ENCODE data around the gene TSHZ2.
"Not testable (repeated sequence)": the region's sequence is repeated elsewhere in the genome, so short reads cannot be mapped to it uniquely, and the experiment has no call there.

TSHZ2 gene

DNA sequence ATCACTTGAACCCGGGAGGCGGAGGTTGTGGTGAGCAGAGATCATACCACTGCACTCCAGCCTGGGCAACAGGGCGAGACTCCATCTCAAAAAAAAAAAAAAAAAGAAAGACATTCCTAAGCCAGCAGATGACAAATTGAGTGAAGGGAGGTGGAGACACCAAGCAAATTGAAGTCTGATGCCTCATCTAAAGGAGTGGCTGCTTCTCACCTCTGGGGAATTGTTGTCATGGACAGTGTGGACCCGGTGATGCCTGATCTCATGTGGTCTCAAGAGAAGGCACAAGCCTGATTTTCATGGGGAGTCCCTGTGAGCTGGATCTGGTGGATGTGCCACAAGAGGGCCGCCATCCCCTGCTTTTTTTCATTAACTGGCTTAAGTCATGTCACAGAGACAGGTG, 349.4 kb downstream of the TSHZ2 start:
- no peak overlapping the region for H3K4me3 ChIP-seq (ENCODE audit: low read depth, low read length)
- DNase-seq (ENCODE audit: low read depth), result no peak
- TF ChIP-seq, protein P1, sequence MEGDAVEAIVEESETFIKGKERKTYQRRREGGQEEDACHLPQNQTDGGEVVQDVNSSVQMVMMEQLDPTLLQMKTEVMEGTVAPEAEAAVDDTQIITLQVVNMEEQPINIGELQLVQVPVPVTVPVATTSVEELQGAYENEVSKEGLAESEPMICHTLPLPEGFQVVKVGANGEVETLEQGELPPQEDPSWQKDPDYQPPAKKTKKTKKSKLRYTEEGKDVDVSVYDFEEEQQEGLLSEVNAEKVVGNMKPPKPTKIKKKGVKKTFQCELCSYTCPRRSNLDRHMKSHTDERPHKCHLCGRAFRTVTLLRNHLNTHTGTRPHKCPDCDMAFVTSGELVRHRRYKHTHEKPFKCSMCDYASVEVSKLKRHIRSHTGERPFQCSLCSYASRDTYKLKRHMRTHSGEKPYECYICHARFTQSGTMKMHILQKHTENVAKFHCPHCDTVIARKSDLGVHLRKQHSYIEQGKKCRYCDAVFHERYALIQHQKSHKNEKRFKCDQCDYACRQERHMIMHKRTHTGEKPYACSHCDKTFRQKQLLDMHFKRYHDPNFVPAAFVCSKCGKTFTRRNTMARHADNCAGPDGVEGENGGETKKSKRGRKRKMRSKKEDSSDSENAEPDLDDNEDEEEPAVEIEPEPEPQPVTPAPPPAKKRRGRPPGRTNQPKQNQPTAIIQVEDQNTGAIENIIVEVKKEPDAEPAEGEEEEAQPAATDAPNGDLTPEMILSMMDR (IDR thresholded peaks at IDR 0.05; ENCODE audit: low read depth, low read length, missing control alignments), result no peak

DNA sequence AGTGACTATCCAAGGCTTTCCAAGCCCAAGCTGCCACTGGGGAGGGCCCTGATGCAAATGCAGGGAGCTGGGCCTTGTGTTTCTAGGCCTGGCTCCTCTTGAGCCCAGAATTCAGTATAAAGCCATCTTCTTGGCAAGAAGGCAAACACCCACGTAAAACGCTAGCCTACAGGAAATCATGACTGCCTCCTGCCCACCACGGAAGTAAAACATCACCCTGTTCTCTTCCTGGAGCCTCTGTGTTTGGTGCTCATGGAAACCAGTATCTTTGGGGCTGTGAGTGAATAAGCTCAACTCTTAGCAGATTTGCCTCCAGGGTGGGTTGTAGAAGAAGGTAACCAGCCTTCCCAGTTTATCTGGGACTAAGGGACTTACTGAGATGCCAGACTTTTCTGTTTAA, 350.5 kb downstream of the TSHZ2 start:
- TF ChIP-seq, protein P1 (IDR thresholded peaks at IDR 0.05; ENCODE audit: low read depth, low read length, missing control alignments), result no peak
- DNase-seq (ENCODE audit: low read depth), result no peak
- no peak overlapping the region for H3K4me3 ChIP-seq (ENCODE audit: low read depth, low read length)

DNA sequence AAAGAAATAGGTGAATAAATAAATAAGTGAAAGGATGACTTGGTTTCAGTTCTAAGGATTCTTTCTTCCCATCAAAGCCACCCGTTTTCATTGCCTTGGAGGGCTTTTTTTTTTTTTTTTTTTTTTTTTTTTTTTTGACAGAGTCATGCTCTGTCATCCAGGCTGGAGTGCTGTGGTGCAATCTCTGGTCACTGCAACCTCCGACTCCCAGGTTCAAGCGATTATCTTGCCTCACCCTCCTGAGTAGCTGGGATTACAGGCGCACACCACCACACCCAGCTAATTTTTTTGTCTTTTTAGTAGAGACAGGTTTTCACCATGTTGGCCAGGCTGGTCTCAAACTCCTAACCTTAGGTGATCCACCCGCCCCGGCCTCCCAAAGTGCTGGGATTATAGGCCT, 351.3 kb downstream of the TSHZ2 start:
- H3K4me3 ChIP-seq (ENCODE audit: low read depth, low read length); DNase-seq (ENCODE audit: low read depth): not testable (repeated sequence)

DNA sequence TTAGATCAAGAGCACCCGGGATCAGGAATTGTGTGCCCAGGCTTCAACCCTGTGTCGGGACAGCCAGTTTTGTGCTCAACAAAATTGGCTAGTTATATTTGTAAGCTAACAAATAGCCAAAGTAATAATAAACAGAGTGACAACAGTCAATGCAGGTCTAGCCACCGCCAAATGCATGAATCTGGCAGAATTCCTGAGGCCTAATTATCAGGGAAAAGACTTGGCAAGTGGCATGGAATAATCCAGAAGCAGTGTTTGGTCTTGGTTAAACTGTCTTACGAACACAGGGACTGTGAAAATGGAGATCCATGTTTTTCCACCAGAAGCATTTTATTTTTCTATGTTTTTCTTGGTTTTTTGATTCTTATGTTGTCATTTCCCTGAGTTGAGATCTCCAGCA, 352.7 kb downstream of the TSHZ2 start:
- no peak overlapping the region for H3K4me3 ChIP-seq (ENCODE audit: low read depth, low read length)
- no peak for DNase-seq (ENCODE audit: low read depth)
- TF ChIP-seq, protein P1 (IDR thresholded peaks at IDR 0.05; ENCODE audit: low read depth, low read length, missing control alignments), result no peak

- TF ChIP-seq, protein P1 (IDR thresholded peaks at IDR 0.05; ENCODE audit: low read depth, low read length, missing control alignments), result no peak
Observed at GRCh38 chr20:53328961-53329360, 356.8 kb downstream of the TSHZ2 start.

GRCh38 chr20:53329781-53330180, 357.6 kb downstream of the TSHZ2 start:
- no peak for DNase-seq (ENCODE audit: low read depth)
- no peak overlapping the region for H3K4me3 ChIP-seq (ENCODE audit: low read depth, low read length)
- TF ChIP-seq, protein P1 (IDR thresholded peaks at IDR 0.05; ENCODE audit: low read depth, low read length, missing control alignments), result no peak

More at GRCh38 chr20:53328961-53329360, 356.8 kb downstream of the TSHZ2 start:
- DNase-seq (ENCODE audit: low read depth), result no peak
- H3K4me3 ChIP-seq (ENCODE audit: low read depth, low read length), result no peak overlapping the region

- no peak for DNase-seq (ENCODE audit: low read depth)
- TF ChIP-seq, protein P1 (IDR thresholded peaks at IDR 0.05; ENCODE audit: low read depth, low read length, missing control alignments), result no peak
- H3K4me3 ChIP-seq (ENCODE audit: low read depth, low read length), result no peak overlapping the region
Observed at GRCh38 chr20:53330601-53331140, 358.5 kb downstream of the TSHZ2 start.

Measured in GM12864 (cell line).